Astrocyte of the spinal cord (primary cell): ENCODE measurements around the gene ZNF655.

Experiments
- DNase-seq: peaks from one replicate; pipeline ENCODE4 v3.0.0; 2011; ENCODE audit warnings: low read depth, low spot score
- H3K4me3 ChIP-seq: 2 replicates; pipeline ENCODE4 v1.5.1; 2011; ENCODE audit warnings: low read depth, mild to moderate bottlenecking, low read length, moderate library complexity
- CTCF ChIP-seq: IDR thresholded peaks from 2 replicates; pipeline ENCODE4 v1.5.1; 2012; ENCODE audit warnings: low read depth, mild to moderate bottlenecking, low read length, inconsistent platforms
- in situ Hi-C: cut with HindIII; loops from 2 replicates; pipeline ENCODE4 v1.10.0; 2017; ENCODE audit warnings: low sequenced_read_pairs

ZNF655 gene

GRCh38 chr7:99624484-99624883 lies 66.0 kb downstream of the ZNF655 start:
- no peak overlapping the region for H3K4me3 ChIP-seq

GRCh38 chr7:99625321-99625720 lies 66.9 kb downstream of the ZNF655 start:
- TF ChIP-seq CTCF: no peak
- in situ Hi-C loops: no loop called here
- H3K4me3 ChIP-seq: no peak overlapping the region
- DNase-seq: no peak

More at GRCh38 chr7:99624484-99624883, 66.0 kb downstream of the ZNF655 start:
- no peak for DNase-seq
- in situ Hi-C loops: no loop called here
- TF ChIP-seq CTCF: no peak

DNA sequence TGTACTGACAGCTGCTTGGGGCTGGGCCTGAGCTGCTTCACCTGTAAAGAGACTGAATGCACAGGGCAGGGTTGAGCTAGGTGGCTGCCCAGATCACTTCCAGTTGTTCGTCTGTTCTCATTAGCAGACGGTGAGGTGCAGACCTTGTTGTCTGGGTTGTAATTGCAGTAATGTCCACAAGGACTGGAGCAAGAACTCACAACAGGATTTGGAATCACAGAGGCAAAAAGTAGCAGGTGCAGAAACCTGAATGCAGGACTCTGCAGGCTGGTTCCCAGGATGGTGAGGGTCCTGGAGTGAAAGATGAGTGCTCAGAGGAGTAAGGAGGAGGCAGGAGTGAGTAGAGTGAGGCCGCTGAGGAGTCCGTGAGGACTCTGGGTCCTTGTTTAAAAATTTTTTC lies 67.5 kb downstream of the ZNF655 start:
- no peak for TF ChIP-seq CTCF
- in situ Hi-C loops: no loop called here

More for the DNA sequence above, 67.5 kb downstream of the ZNF655 start:
- H3K4me3 ChIP-seq: no peak overlapping the region
- no peak for DNase-seq
